Prostate gland (tissue), 2 donors: ENCODE measurements around the gene FBXO40.

ENCODE experiments used
- CTCF ChIP-seq, 4 experiments: fragments of 200-600 bp in 2 of 4; fragments of 450-650 bp in 2 of 4; sonication (generic) in 2 of 4; IDR thresholded peaks; 1 replicate in 3 of 4; 2 replicates in 1 of 4; pipeline ENCODE4 v1.5.1; 2016 to 2019; ENCODE audit warnings: antibody characterized with exemption in 4 of 4, mild to moderate bottlenecking in 2 of 4, moderate library complexity in 2 of 4
- POLR2A ChIP-seq: fragments of 450-650 bp; IDR thresholded peaks from one replicate; pipeline ENCODE4 v1.6.1; 2016; ENCODE audit warnings: antibody characterized with exemption, mild to moderate bottlenecking
- POLR2AphosphoS5 ChIP-seq: sonication (generic); formaldehyde crosslinking; IDR thresholded peaks from one replicate; pipeline ENCODE4 v1.6.1; 2017; ENCODE audit warnings: antibody characterized with exemption

GRCh38 chr3:121619691-121620090, 26.5 kb downstream of the FBXO40 start:
- no peak for TF ChIP-seq CTCF (IDR thresholded peaks at IDR 0.05)
- TF ChIP-seq POLR2A: no peak
- no peak for TF ChIP-seq POLR2AphosphoS5
